T-helper 2 cell treated with Interferon-gamma antibody and Interleukin-4, amounts not matched to agents 100 ng/mL and 5 ng/mL, for 36 hours (primary cell): ENCODE results near the gene ASF1B. TPM values are rescaled to one million over a fixed set of nuclear protein-coding genes. Genes with fewer than 3 reads are reported as not detected.

Experiments
- total RNA-seq: library from RNA; stranded (reverse); gene quantifications from 2 replicates; pipeline ENCODE4 v1.2.3, GENCODE V29; 2022

The ASF1B gene
- total RNA-seq, 1 donor from 2014 or later: 114 TPM

Other genes with a start within 250 kb of the ASF1B start
- gene BRME1, start 230.5 kb downstream of the ASF1B start, total RNA-seq: 10.5 and 11.3 TPM in 2 replicates
- 35.7 and 37.2 TPM in 2 replicates for gene CC2D1A, start 230.4 kb downstream of the ASF1B start, total RNA-seq
- 0.30 TPM in 1 of 2 replicates, not detected in the other for gene PODNL1, start 198.2 kb downstream of the ASF1B start, total RNA-seq
- 70.3 and 71.9 TPM in 2 replicates for gene DCAF15, start 184.1 kb downstream of the ASF1B start, total RNA-seq
- 16.1 and 16.2 TPM in 2 replicates for gene RFX1, start 130.3 kb downstream of the ASF1B start, total RNA-seq
- not detected in 2 replicates for gene RLN3, start 108.4 kb downstream of the ASF1B start, total RNA-seq
- gene IL27RA, start 104.8 kb downstream of the ASF1B start, total RNA-seq: 90.2 and 91.1 TPM in 2 replicates
- gene PALM3, start 74.5 kb downstream of the ASF1B start, total RNA-seq: 0.30 TPM in 1 of 2 replicates, not detected in the other
- 2.1 TPM in 2 replicates for gene MISP3, start 63.8 kb downstream of the ASF1B start, total RNA-seq
- 0.30 and 0.39 TPM in 2 replicates for gene C19orf67, start 50.8 kb downstream of the ASF1B start, total RNA-seq
- 103 and 104 TPM in 2 replicates for gene SAMD1, start 45.8 kb downstream of the ASF1B start, total RNA-seq
- gene PRKACA, start 18.8 kb downstream of the ASF1B start, total RNA-seq: 65.4 and 67.4 TPM in 2 replicates
- 8.4 and 11.0 TPM in 2 replicates for gene ADGRL1, start 69.6 kb upstream of the ASF1B start, total RNA-seq
- gene ADGRE5, start 244.9 kb upstream of the ASF1B start, total RNA-seq: 178 and 183 TPM in 2 replicates